Lung (tissue), 12 donors: ENCODE data around the gene PCDHGA5. TPM values are rescaled to one million over a fixed set of nuclear protein-coding genes. Genes with fewer than 3 reads are reported as not detected.
"Not testable (repeated sequence)": the region's sequence is repeated elsewhere in the genome, so short reads cannot be mapped to it uniquely, and the experiment has no call there.

Experiments used
- ATAC-seq: fragments of 200-7000 bp; cut with Tn5 transposase; one replicate; pipeline ENCODE4 v1.9.1; 2020; ENCODE audit warnings: moderate number of reproducible peaks; ENCODE audit not compliant: insufficient read depth, low FRiP score
- DNase-seq, 3 donors: peaks; one replicate each; pipeline ENCODE4 v3.0.0-alpha.2; 2013 to 2017
- H3K27ac ChIP-seq, 2 donors: one replicate each; pipeline ENCODE4 v1.5.1; 2013; ENCODE audit warnings: mild to moderate bottlenecking in 2 of 2, moderate library complexity in 2 of 2, control low read depth in 1 of 2, inconsistent platforms in 1 of 2, low read depth in 1 of 2, low read length in 1 of 2
- H3K27me3 ChIP-seq, 3 donors: one replicate each; pipeline ENCODE4 v1.5.1; 2013; ENCODE audit warnings: low read length in 2 of 3; ENCODE audit not compliant: control insufficient read depth in 3 of 3, insufficient read depth in 3 of 3
- H3K36me3 ChIP-seq, 4 donors: one replicate each; pipeline ENCODE4 v1.5.1; 2013; ENCODE audit warnings: low read length in 4 of 4, mild to moderate bottlenecking in 1 of 4, moderate library complexity in 1 of 4; ENCODE audit not compliant: control insufficient read depth in 4 of 4, insufficient read depth in 4 of 4
- H3K4me1 ChIP-seq, 5 donors: one replicate each; pipeline ENCODE4 v1.5.1; 2013; ENCODE audit warnings: low read length in 5 of 5, mild to moderate bottlenecking in 2 of 5, moderate library complexity in 1 of 5; ENCODE audit not compliant: control insufficient read depth in 5 of 5, insufficient read depth in 5 of 5
- H3K4me3 ChIP-seq: one replicate; pipeline ENCODE4 v1.5.1; 2013; ENCODE audit warnings: mild to moderate bottlenecking, control low read depth, moderate library complexity
- H3K9ac ChIP-seq, 2 donors: one replicate each; pipeline ENCODE4 v1.5.1; 2013; ENCODE audit warnings: low read length in 2 of 2, control low read depth in 1 of 2; ENCODE audit not compliant: insufficient read depth in 1 of 2
- H3K9me3 ChIP-seq, 4 donors: one replicate each; pipeline ENCODE4 v1.5.1; 2013; ENCODE audit warnings: low read length in 3 of 4, mild to moderate bottlenecking in 1 of 4, moderate library complexity in 1 of 4; ENCODE audit not compliant: control insufficient read depth in 4 of 4, insufficient read depth in 3 of 4
- CTCF ChIP-seq: IDR thresholded peaks from 2 replicates; pipeline ENCODE4 v1.5.1; 2012; ENCODE audit warnings: mild to moderate bottlenecking; ENCODE audit errors: control extremely low read depth, extremely low read depth
- WGBS, 2 donors: extraction: QIAGEN DNeasy Blood & Tissue Kit; methylation state at CpG; one replicate each; pipeline ENCODE4 v1.1.7; 2013; 5-methylcytosine and 5-hydroxymethylcytosine counted together
- polyA plus RNA-seq, 2 donors: library from polyadenylated mRNA; stranded (reverse); fragments of 200-250 nt; gene quantifications; one replicate each; pipeline ENCODE4 v1.2.1, GENCODE V29; 2013
- total RNA-seq, 2 donors: library from RNA; depleted of rRNA in 1 of 2; stranded (reverse); fragments of >200 nt in 1 of 2; gene quantifications; one replicate each; pipeline ENCODE4 v1.2.1, GENCODE V29; 2014 to 2021
- donor health status: control.
- donor health status: control.
- donor health status: Bipolar disorder and iron deficiency.
- donor health status: healthy.
- donor health status: DM: yes; HTN: yes; CAD: no.

The PCDHGA5 gene
- total and polyA plus RNA-seq, 4 donors: 0.31 to 9.3 (median 1.6) TPM

GRCh38 chr5:141403387-141403786 lies 39.4 kb downstream of the PCDHGA5 start:
- Histone ChIP-seq H3K4me1 (peaks cover 0 to 4% (median 0%) of the 10 kb centered on the region in 5 donors), H3K9ac (no peak overlapping the region), H3K36me3 (peaks cover 0 to 5% (median 0%) of the 10 kb centered on the region in 4 donors), H3K27ac (no peak overlapping the region), H3K4me3 (no peak overlapping the region), H3K27me3 (no peaks in the 10 kb centered on the region), H3K9me3 (peaks cover 3 to 51% (median 24%) of the 10 kb centered on the region in 4 donors)
- no peak for TF ChIP-seq CTCF
- WGBS, 2 donors: 29 to 30% methylated on average over 20 to 22 of the region's 22 CpGs
- DNase-seq (no peak), ATAC-seq (no peak)

GRCh38 chr5:141407790-141408505 lies 44.0 kb downstream of the PCDHGA5 start, which contains the start of gene PCDHGB6:
PCDHGB6 (plus strand) TSS chr5:141408021; CDS start chr5:141408203, 182 bp downstream.
- not testable (repeated sequence) for H3K4me3 ChIP-seq, H3K27me3 ChIP-seq, H3K9ac ChIP-seq, H3K4me1 ChIP-seq, H3K27ac ChIP-seq
- Histone ChIP-seq H3K9me3 (peaks cover 0 to 57% (median 27%) of the 10 kb centered on the region in 4 donors), H3K36me3 (peaks cover 0 to 26% (median 0%) of the 10 kb centered on the region in 4 donors)
- ATAC-seq (peak; percentile 62), DNase-seq (peak; percentile 54 to 64 (median 62))
- TF ChIP-seq CTCF: peak; percentile 29
- WGBS, 2 donors: 10% methylated on average over 48 to 51 of the region's 51 CpGs

- WGBS, 2 donors: 26 to 27% methylated on average over 64 of the region's 64 CpGs
These were observed 45.8 kb downstream of the PCDHGA5 start for GRCh38 chr5:141409598-141410306.

More at GRCh38 chr5:141409598-141410306, 45.8 kb downstream of the PCDHGA5 start:
- no peak for TF ChIP-seq CTCF
- Histone ChIP-seq H3K4me3 (no peak overlapping the region), H3K27ac (no peak overlapping the region), H3K9me3 (peaks cover 0 to 56% (median 31%) of the 10 kb centered on the region in 4 donors), H3K27me3 (peaks cover 0 to 7% (median 7%) of the 10 kb centered on the region in 3 donors), H3K4me1 (peaks cover 0 to 4% (median 0%) of the 10 kb centered on the region in 5 donors), H3K36me3 (peaks cover 0 to 32% (median 0%) of the 10 kb centered on the region in 4 donors), H3K9ac (no peak overlapping the region)
- ATAC-seq: no peak
- DNase-seq: no peak
